ENCODE measurements around the gene VWF.

Gene VWF

GRCh38 chr12:5987573-5987972 lies 136.9 kb downstream of the VWF start:
- DNase-seq (ENCODE audit: low read depth, low spot score): no peak

- DNase-seq (ENCODE audit: low read depth, low spot score): no peak
Observed at GRCh38 chr12:5985471-5985870, 139.0 kb downstream of the VWF start.

GRCh38 chr12:5984873-5985272 lies 139.6 kb downstream of the VWF start:
- DNase-seq (ENCODE audit: low read depth, low spot score): no peak

GRCh38 chr12:5982106-5982505 lies 142.4 kb downstream of the VWF start:
- DNase-seq (ENCODE audit: low read depth, low spot score): no peak

- no peak for DNase-seq (ENCODE audit: low read depth, low spot score)
Observed at GRCh38 chr12:5977556-5977955, 146.9 kb downstream of the VWF start.

- no peak for DNase-seq (ENCODE audit: low read depth, low spot score)
Observed at GRCh38 chr12:5976711-5977110, 147.8 kb downstream of the VWF start.

GRCh38 chr12:5976196-5976595 lies 148.3 kb downstream of the VWF start:
- DNase-seq (ENCODE audit: low read depth, low spot score): no peak

- DNase-seq (ENCODE audit: low read depth, low spot score): no peak
Observed at GRCh38 chr12:5973461-5974115, 150.9 kb downstream of the VWF start.

- DNase-seq (ENCODE audit: low read depth, low spot score): no peak
Observed at GRCh38 chr12:5972387-5972786, 152.1 kb downstream of the VWF start.

- no peak for DNase-seq (ENCODE audit: low read depth, low spot score)
Observed at GRCh38 chr12:5971194-5971850, 153.1 kb downstream of the VWF start.

- no peak for DNase-seq (ENCODE audit: low read depth, low spot score)
Observed at GRCh38 chr12:5969974-5970690, 154.3 kb downstream of the VWF start.

GRCh38 chr12:5969156-5969973 lies 155.1 kb downstream of the VWF start:
- no peak for DNase-seq (ENCODE audit: low read depth, low spot score)

- no peak for DNase-seq (ENCODE audit: low read depth, low spot score)
Observed at GRCh38 chr12:5967645-5968415, 156.6 kb downstream of the VWF start.

- no peak for DNase-seq (ENCODE audit: low read depth, low spot score)
Observed at GRCh38 chr12:5966486-5967095, 157.9 kb downstream of the VWF start.

- DNase-seq (ENCODE audit: low read depth, low spot score): no peak
Observed at GRCh38 chr12:5965950-5966383, 158.5 kb downstream of the VWF start.

GRCh38 chr12:5964913-5965900 lies 159.3 kb downstream of the VWF start:
- peak; percentile 22 for DNase-seq (ENCODE audit: low read depth, low spot score)

GRCh38 chr12:5963515-5963914 lies 161.0 kb downstream of the VWF start:
- DNase-seq (ENCODE audit: low read depth, low spot score): no peak

- DNase-seq (ENCODE audit: low read depth, low spot score): no peak
Observed at GRCh38 chr12:5960783-5961182, 163.7 kb downstream of the VWF start.

GRCh38 chr12:5956987-5957386 lies 167.5 kb downstream of the VWF start:
- DNase-seq (ENCODE audit: low read depth, low spot score): no peak

GRCh38 chr12:5954661-5955060 lies 169.8 kb downstream of the VWF start:
- DNase-seq (ENCODE audit: low read depth, low spot score): no peak
